K562 (cell line): Measurements from ENCODE around the gene ST6GALNAC5. TPM values are rescaled to one million over a fixed set of nuclear protein-coding genes. Genes with fewer than 3 reads are reported as not detected.

Experiments
- ATAC-seq: fragments of 200-7000 bp; cut with Tn5 transposase; 3 replicates; pipeline ENCODE4 v1.9.1; 2020; ENCODE audit warnings: moderate library complexity
- BruUV-seq: library from RNA; stranded (reverse); fragments of 400-500 nt; replicated peaks from 2 replicates; lab custom pipeline; 2021; lab: Mats Ljungman, UMichigan
- CTCF ChIA-PET: fragments of 300-600 bp; formaldehyde crosslinking; extraction: SDS; loops from one replicate; lab custom pipeline; 2021; ENCODE audit warnings: low intra/inter-chr PET ratio; lab: Yijun Ruan, JAX
- POLR2A ChIA-PET: fragments of 300-600, 350-650 bp; sonication (Branson Sonifier 250); formaldehyde crosslinking; extraction: SDS; loops from one replicate; lab custom pipeline; 2021; ENCODE audit warnings: antibody characterized with exemption, inconsistent platforms; lab: Yijun Ruan, JAX
- DNase-seq, 4 experiments: peaks; one replicate each; pipeline versions ENCODE4 v3.0.0 to v3.0.0-alpha.2; 2011 to 2018; ENCODE audit warnings: low spot score in 3 of 4, mixed read lengths in 3 of 4; ENCODE audit errors: extremely low read depth in 1 of 4
- FAIRE-seq: peaks from 2 replicates; lab custom pipeline; 2011; peaks lifted over from hg19 to GRCh38; lab: Jason Lieb, UNC
- H2AFZ ChIP-seq: 2 replicates; pipeline ENCODE4 v1.6.0; 2011; ENCODE audit warnings: low read depth, low read length, control low read depth, inconsistent platforms
- H3K27ac ChIP-seq: fragments of 200-600 bp; 3 replicates; pipeline ENCODE4 v1.8.0; 2011; ENCODE audit warnings: low read depth, mild to moderate bottlenecking, control low read depth, inconsistent platforms, low read length, moderate library complexity, mixed read lengths; ENCODE audit errors: extremely low read depth
- H3K27me3 ChIP-seq, 2 experiments: fragments of 300-600 bp in 1 of 2; 2 replicates in 1 of 2; 3 replicates in 1 of 2; pipeline versions ENCODE4 v1.6.0 to v1.8.0; 2011; ENCODE audit warnings: inconsistent platforms in 2 of 2, low read length in 2 of 2, mild to moderate bottlenecking in 1 of 2, mixed read lengths in 1 of 2, moderate library complexity in 1 of 2; ENCODE audit not compliant: control insufficient read depth in 2 of 2, insufficient read depth in 2 of 2
- H3K36me3 ChIP-seq: fragments of 300-600 bp; 3 replicates; pipeline ENCODE4 v1.8.0; 2011; ENCODE audit warnings: mild to moderate bottlenecking, low read length, inconsistent platforms; ENCODE audit not compliant: control insufficient read depth, insufficient read depth
- H3K4me1 ChIP-seq, 2 experiments: fragments of 200-600 bp in 1 of 2; replicated peaks in 1 of 2; 2 replicates in 1 of 2; 3 replicates in 1 of 2; pipeline versions ENCODE4 v1.5.1 to v1.8.0; 2011; ENCODE audit warnings: inconsistent platforms in 2 of 2, low read length in 2 of 2, mild to moderate bottlenecking in 1 of 2, mixed read lengths in 1 of 2, moderate library complexity in 1 of 2; ENCODE audit not compliant: control insufficient read depth in 2 of 2, insufficient read depth in 2 of 2
- H3K4me2 ChIP-seq: 2 replicates; pipeline ENCODE4 v1.6.1; 2011; ENCODE audit warnings: low read length, control low read depth, inconsistent platforms, mixed read lengths; ENCODE audit not compliant: insufficient read depth
- H3K4me3 ChIP-seq: fragments of 200-600 bp; sonication (generic), shearing (Covaris generic); 2 replicates; pipeline ENCODE4 v1.5.1; 2016; ENCODE audit warnings: control low read depth, inconsistent platforms
- H3K79me2 ChIP-seq: fragments of 200-600 bp; 3 replicates; pipeline ENCODE4 v1.8.0; 2011; ENCODE audit warnings: low read length, inconsistent platforms; ENCODE audit not compliant: control insufficient read depth, insufficient read depth
- H3K9ac ChIP-seq, 2 experiments: 2 replicates each; pipeline versions ENCODE4 v1.6.0 to v1.6.1; 2011; ENCODE audit warnings: low read depth in 2 of 2, low read length in 2 of 2, control low read depth in 1 of 2, inconsistent platforms in 1 of 2, mild to moderate bottlenecking in 1 of 2, mixed read lengths in 1 of 2; ENCODE audit not compliant: insufficient read depth in 1 of 2
- H3K9me1 ChIP-seq: one replicate; pipeline ENCODE4 v1.6.0; 2011; ENCODE audit warnings: inconsistent platforms, mild to moderate bottlenecking, low read length, moderate library complexity; ENCODE audit not compliant: control insufficient read depth, insufficient read depth
- H3K9me3 ChIP-seq: replicated peaks from 2 replicates; pipeline ENCODE4 v1.5.1; 2011; ENCODE audit warnings: low read depth, low read length, inconsistent platforms; ENCODE audit not compliant: control insufficient read depth, insufficient read depth
- H4K20me1 ChIP-seq: replicated peaks from 2 replicates; pipeline ENCODE4 v1.6.1; 2011; ENCODE audit warnings: low read length, inconsistent platforms, mixed read lengths; ENCODE audit not compliant: control insufficient read depth, insufficient read depth
- BRD4 ChIP-seq: fragments of 200-600 bp; sonication (generic); IDR thresholded peaks from 2 replicates; pipeline ENCODE4 v1.6.1; 2017; ENCODE audit warnings: inconsistent platforms
- DPF2 ChIP-seq: fragments of 450-650 bp; IDR thresholded peaks from 2 replicates; pipeline ENCODE4 v1.6.1; 2016
- HEY1 ChIP-seq: fragments of 250-450 bp; sonication (Bioruptor Pico); IDR thresholded peaks from 2 replicates; pipeline ENCODE4 v1.5.0; 2020; ENCODE audit warnings: mild to moderate bottlenecking, moderate library complexity, borderline replicate concordance
- ILF3 ChIP-seq: fragments of 450-650 bp; IDR thresholded peaks from 2 replicates; pipeline ENCODE4 v1.6.1; 2018; ENCODE audit warnings: antibody characterized with exemption, mild to moderate bottlenecking, moderate library complexity, borderline replicate concordance
- JUNB ChIP-seq: fragments of 450-650 bp; formaldehyde crosslinking; conservative IDR thresholded peaks from 2 replicates; pipeline ENCODE4 v1.4.0; 2020; ENCODE audit warnings: mild to moderate bottlenecking
- RBBP5 ChIP-seq: fragments of 200-600 bp; sonication (generic); IDR thresholded peaks from 2 replicates; pipeline ENCODE4 v1.6.1; 2012; ENCODE audit warnings: borderline replicate concordance, mild to moderate bottlenecking, low read length, control low read depth, inconsistent platforms; ENCODE audit not compliant: insufficient read depth, poor library complexity, severe bottlenecking
- SMARCA4 ChIP-seq: fragments of 450-650 bp; IDR thresholded peaks from 2 replicates; pipeline ENCODE4 v1.6.1; 2016
- SNIP1 ChIP-seq: fragments of 450-650 bp; IDR thresholded peaks from 2 replicates; pipeline ENCODE4 v1.7.1; 2017; ENCODE audit warnings: low read depth, mild to moderate bottlenecking
- TAF7 ChIP-seq: fragments of 450-650 bp; IDR thresholded peaks from 2 replicates; pipeline ENCODE4 v1.6.1; 2016; ENCODE audit warnings: missing genetic modification characterization, missing compliant biosample characterization
- TARDBP ChIP-seq: fragments of 450-650 bp; IDR thresholded peaks from 2 replicates; pipeline ENCODE4 v1.6.1; 2016
- XRCC3 ChIP-seq: fragments of 450-650 bp; IDR thresholded peaks from 2 replicates; pipeline ENCODE4 v1.6.1; 2017; ENCODE audit warnings: mild to moderate bottlenecking, moderate library complexity
- XRCC5 ChIP-seq: fragments of 200-400 bp; formaldehyde crosslinking; IDR thresholded peaks from 2 replicates; pipeline ENCODE4 v1.6.1; 2017; ENCODE audit warnings: low read depth, mild to moderate bottlenecking, low read length
- ZKSCAN1 ChIP-seq: fragments of 150-350 bp; IDR thresholded peaks from 2 replicates; pipeline ENCODE4 v1.6.1; 2016; ENCODE audit warnings: low read depth, low read length
- ZNF217 ChIP-seq: sonication (generic); formaldehyde crosslinking; IDR thresholded peaks from 2 replicates; pipeline ENCODE4 v1.8.0; 2022; ENCODE audit warnings: mild to moderate bottlenecking, missing genetic modification reagents
- ZNF224 ChIP-seq: sonication (generic); formaldehyde crosslinking; IDR thresholded peaks from 2 replicates; pipeline ENCODE4 v1.8.0; 2022; ENCODE audit warnings: mild to moderate bottlenecking, missing genetic modification reagents
- ZNF408 ChIP-seq: fragments of 250-450 bp; sonication (Bioruptor Pico); IDR thresholded peaks from 2 replicates; pipeline ENCODE4 v1.4.0; 2020; ENCODE audit warnings: low read depth, mild to moderate bottlenecking, moderate library complexity
- ZNF707 ChIP-seq: fragments of 250-450 bp; sonication (Bioruptor Pico); conservative IDR thresholded peaks from 2 replicates; pipeline ENCODE4 v1.8.0; 2022; ENCODE audit warnings: inconsistent platforms, mild to moderate bottlenecking, moderate library complexity
- WGBS: fragments of 100-300 bp; shearing (Covaris generic); methylation state at CpG from one replicate; pipeline ENCODE4 v1.1.6; 2016; ENCODE audit warnings: low coverage, mixed read lengths; ENCODE audit not compliant: insufficient coverage; ENCODE audit errors: missing lambda C conversion rate; 5-methylcytosine and 5-hydroxymethylcytosine counted together
- in situ Hi-C: fragments of 300-500 bp; cut with MboI; formaldehyde crosslinking; loops from 4 replicates; pipeline ENCODE4 v1.15.0; 2018; ENCODE audit warnings: inconsistent platforms, mixed read lengths
- intact Hi-C: fragments of 100-400 bp; cut with micrococcal nuclease; formaldehyde crosslinking; loops from 2 replicates; pipeline ENCODE4 v1.14.2; 2022
- polyA plus RNA-seq, 8 experiments: library from polyadenylated mRNA; depleted of rRNA in 4 of 8; stranded (reverse) in 5 of 8; unstranded in 3 of 8; fragments of >200 nt; fragmentation: Nextera tagmentation in 2 of 8; fragmentation: Illumina TruSeq in 1 of 8; extraction: Ambion mirVana in 2 of 8; extraction: Trizol in 1 of 8; gene quantifications; 2 replicates each; pipeline versions ENCODE4 v1.2.1 to v1.2.3, GENCODE V29; 2011 to 2014; ENCODE audit warnings: inconsistent platforms in 1 of 8, missing spikeins in 1 of 8
- total RNA-seq, 7 experiments: library from RNA; depleted of rRNA in 6 of 7; stranded (reverse); fragments of >200 nt in 6 of 7; fragmentation: Illumina TruSeq in 2 of 7; extraction: Trizol in 2 of 7; gene quantifications; 2 replicates each; pipeline versions ENCODE4 v1.2.1 to v1.2.3, GENCODE V29; 2011 to 2021; ENCODE audit warnings: low replicate concordance in 1 of 7
- TF ChIP-seq, protein P1 (sequence below): sonication (generic); formaldehyde crosslinking; IDR thresholded peaks from 2 replicates; pipeline ENCODE4 v1.8.0; 2022; ENCODE audit warnings: mild to moderate bottlenecking, missing genetic modification reagents
- TF ChIP-seq, protein P2 (sequence below): fragments of 250-450 bp; sonication (Bioruptor Pico); IDR thresholded peaks from 2 replicates; pipeline ENCODE4 v1.9.0; 2021; ENCODE audit warnings: mild to moderate bottlenecking
- TF ChIP-seq, protein P3 (sequence below): fragments of 450-650 bp; IDR thresholded peaks from 2 replicates; pipeline ENCODE4 v1.7.0; 2016; ENCODE audit warnings: borderline replicate concordance

ST6GALNAC5 gene
- total and polyA plus RNA-seq, 9 of the 15 experiments (the other 6 are each of a cell fraction or from before 2014, with no cell fraction given) = 0.04 to 0.14 TPM; not detected in 7

DNA sequence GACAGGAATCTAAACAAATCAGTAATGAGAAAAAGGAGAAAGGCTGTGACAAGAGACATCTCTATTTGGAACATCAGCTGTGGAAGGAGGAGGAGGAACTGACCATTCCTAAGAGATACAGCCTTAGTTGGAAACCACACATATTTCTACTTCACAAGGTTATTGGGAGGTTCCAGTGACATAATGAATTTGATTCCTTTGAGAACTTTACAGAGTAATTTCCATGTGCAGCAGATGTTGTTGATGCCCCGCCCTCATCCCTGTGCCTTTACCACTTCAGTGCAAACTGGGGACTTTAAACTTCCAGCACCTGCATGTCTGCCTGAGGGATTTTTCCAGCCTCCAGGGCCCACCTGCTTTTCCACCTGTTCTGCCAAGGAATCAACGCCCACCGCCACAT is 9.3 kb upstream of the ST6GALNAC5 start:
- no peaks in the 10 kb centered on the region for H3K9me1 ChIP-seq
- H3K27me3 ChIP-seq = no peaks in the 10 kb centered on the region
- H3K27ac ChIP-seq = no peak overlapping the region
- no peak for FAIRE-seq
- H3K9me3 ChIP-seq = no peaks in the 10 kb centered on the region
- in situ Hi-C loops = no loop called here
- TF ChIP-seq SMARCA4 (no peak), BRD4 (no peak), RBBP5 (no peak), ZNF408 (CRISPR knock-in tag) (no peak), TAF7 (no peak), JUNB (no peak), ZNF217 (CRISPR knock-in tag) (no peak), ZNF707 (CRISPR knock-in tag) (no peak), ZNF224 (CRISPR knock-in tag) (no peak), DPF2 (no peak), XRCC3 (no peak), ILF3 (no peak), ZKSCAN1 (no peak), TARDBP (no peak), HEY1 (CRISPR knock-in tag) (no peak), XRCC5 (no peak), SNIP1 (no peak)
- TF ChIP-seq, protein P1, sequence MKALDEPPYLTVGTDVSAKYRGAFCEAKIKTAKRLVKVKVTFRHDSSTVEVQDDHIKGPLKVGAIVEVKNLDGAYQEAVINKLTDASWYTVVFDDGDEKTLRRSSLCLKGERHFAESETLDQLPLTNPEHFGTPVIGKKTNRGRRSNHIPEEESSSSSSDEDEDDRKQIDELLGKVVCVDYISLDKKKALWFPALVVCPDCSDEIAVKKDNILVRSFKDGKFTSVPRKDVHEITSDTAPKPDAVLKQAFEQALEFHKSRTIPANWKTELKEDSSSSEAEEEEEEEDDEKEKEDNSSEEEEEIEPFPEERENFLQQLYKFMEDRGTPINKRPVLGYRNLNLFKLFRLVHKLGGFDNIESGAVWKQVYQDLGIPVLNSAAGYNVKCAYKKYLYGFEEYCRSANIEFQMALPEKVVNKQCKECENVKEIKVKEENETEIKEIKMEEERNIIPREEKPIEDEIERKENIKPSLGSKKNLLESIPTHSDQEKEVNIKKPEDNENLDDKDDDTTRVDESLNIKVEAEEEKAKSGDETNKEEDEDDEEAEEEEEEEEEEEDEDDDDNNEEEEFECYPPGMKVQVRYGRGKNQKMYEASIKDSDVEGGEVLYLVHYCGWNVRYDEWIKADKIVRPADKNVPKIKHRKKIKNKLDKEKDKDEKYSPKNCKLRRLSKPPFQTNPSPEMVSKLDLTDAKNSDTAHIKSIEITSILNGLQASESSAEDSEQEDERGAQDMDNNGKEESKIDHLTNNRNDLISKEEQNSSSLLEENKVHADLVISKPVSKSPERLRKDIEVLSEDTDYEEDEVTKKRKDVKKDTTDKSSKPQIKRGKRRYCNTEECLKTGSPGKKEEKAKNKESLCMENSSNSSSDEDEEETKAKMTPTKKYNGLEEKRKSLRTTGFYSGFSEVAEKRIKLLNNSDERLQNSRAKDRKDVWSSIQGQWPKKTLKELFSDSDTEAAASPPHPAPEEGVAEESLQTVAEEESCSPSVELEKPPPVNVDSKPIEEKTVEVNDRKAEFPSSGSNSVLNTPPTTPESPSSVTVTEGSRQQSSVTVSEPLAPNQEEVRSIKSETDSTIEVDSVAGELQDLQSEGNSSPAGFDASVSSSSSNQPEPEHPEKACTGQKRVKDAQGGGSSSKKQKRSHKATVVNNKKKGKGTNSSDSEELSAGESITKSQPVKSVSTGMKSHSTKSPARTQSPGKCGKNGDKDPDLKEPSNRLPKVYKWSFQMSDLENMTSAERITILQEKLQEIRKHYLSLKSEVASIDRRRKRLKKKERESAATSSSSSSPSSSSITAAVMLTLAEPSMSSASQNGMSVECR (CRISPR knock-in tag) = no peak
- TF ChIP-seq, protein P2, sequence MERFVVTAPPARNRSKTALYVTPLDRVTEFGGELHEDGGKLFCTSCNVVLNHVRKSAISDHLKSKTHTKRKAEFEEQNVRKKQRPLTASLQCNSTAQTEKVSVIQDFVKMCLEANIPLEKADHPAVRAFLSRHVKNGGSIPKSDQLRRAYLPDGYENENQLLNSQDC = no peak
- TF ChIP-seq, protein P3, sequence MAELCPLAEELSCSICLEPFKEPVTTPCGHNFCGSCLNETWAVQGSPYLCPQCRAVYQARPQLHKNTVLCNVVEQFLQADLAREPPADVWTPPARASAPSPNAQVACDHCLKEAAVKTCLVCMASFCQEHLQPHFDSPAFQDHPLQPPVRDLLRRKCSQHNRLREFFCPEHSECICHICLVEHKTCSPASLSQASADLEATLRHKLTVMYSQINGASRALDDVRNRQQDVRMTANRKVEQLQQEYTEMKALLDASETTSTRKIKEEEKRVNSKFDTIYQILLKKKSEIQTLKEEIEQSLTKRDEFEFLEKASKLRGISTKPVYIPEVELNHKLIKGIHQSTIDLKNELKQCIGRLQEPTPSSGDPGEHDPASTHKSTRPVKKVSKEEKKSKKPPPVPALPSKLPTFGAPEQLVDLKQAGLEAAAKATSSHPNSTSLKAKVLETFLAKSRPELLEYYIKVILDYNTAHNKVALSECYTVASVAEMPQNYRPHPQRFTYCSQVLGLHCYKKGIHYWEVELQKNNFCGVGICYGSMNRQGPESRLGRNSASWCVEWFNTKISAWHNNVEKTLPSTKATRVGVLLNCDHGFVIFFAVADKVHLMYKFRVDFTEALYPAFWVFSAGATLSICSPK = no peak
- no peaks in the 10 kb centered on the region for H4K20me1 ChIP-seq
- H2AFZ ChIP-seq = no peak overlapping the region
- ATAC-seq = no peak
- no peak overlapping the region for H3K4me2 ChIP-seq
- ChIA-PET POLR2A (no interaction called here), CTCF (no interaction called here)
- BruUV-seq = no TSS peak
- WGBS = 0% methylated on average over 3 of the region's 3 CpGs
- H3K36me3 ChIP-seq = no peaks in the 10 kb centered on the region
- no peak overlapping the region for H3K9ac ChIP-seq
- no peak overlapping the region for H3K4me3 ChIP-seq
- H3K79me2 ChIP-seq = no peaks in the 10 kb centered on the region
- H3K4me1 ChIP-seq = no peaks in the 10 kb centered on the region
- intact Hi-C loops = no loop called here
- DNase-seq = no peak
